Smooth muscle cell (in vitro differentiated cells): ENCODE results near the gene HAGH. TPM values are rescaled to one million over a fixed set of nuclear protein-coding genes. Genes with fewer than 3 reads are reported as not detected.

Experiments
- DNase-seq: peaks from one replicate; lab custom pipeline; 2025; ENCODE audit not compliant: unreplicated experiment; lab: John Stamatoyannopoulos, UW
- H2AFZ ChIP-seq: fragments of 200-600 bp; sonication (generic); 2 replicates; pipeline ENCODE4 v1.6.0; 2016; ENCODE audit warnings: antibody characterized with exemption, low read depth, mild to moderate bottlenecking
- H3F3A ChIP-seq: fragments of 200-600 bp; sonication (generic); 2 replicates; pipeline ENCODE4 v1.6.0; 2017; ENCODE audit warnings: antibody characterized with exemption, low read depth
- H3K27ac ChIP-seq: fragments of 200-600 bp; sonication (generic); 2 replicates; pipeline ENCODE4 v1.5.1; 2016; ENCODE audit warnings: low read depth, mild to moderate bottlenecking
- H3K27me3 ChIP-seq: fragments of 200-600 bp; sonication (generic); 2 replicates; pipeline ENCODE4 v1.6.1; 2016; ENCODE audit warnings: low read depth, mild to moderate bottlenecking
- H3K36me3 ChIP-seq: fragments of 200-600 bp; sonication (generic); 2 replicates; pipeline ENCODE4 v1.5.1; 2016; ENCODE audit warnings: low read depth
- H3K4me1 ChIP-seq: fragments of 200-600 bp; sonication (generic); 2 replicates; pipeline ENCODE4 v1.5.1; 2016; ENCODE audit warnings: low read depth
- H3K4me2 ChIP-seq: fragments of 200-600 bp; sonication (generic); 2 replicates; pipeline ENCODE4 v1.6.0; 2016; ENCODE audit warnings: mild to moderate bottlenecking
- H3K4me3 ChIP-seq: fragments of 200-600 bp; sonication (generic); 2 replicates; pipeline ENCODE4 v1.5.1; 2016; ENCODE audit warnings: mild to moderate bottlenecking
- H3K79me2 ChIP-seq: fragments of 200-600 bp; sonication (generic); 2 replicates; pipeline ENCODE4 v1.6.0; 2016; ENCODE audit warnings: low read depth, mild to moderate bottlenecking
- H3K9ac ChIP-seq: fragments of 200-600 bp; sonication (generic); 2 replicates; pipeline ENCODE4 v1.6.0; 2016; ENCODE audit warnings: low read depth
- H3K9me3 ChIP-seq: fragments of 200-600 bp; sonication (generic); replicated peaks from 2 replicates; pipeline ENCODE4 v1.5.1; 2016; ENCODE audit warnings: low read depth
- H4K20me1 ChIP-seq: fragments of 200-600 bp; sonication (generic); 2 replicates; pipeline ENCODE4 v1.6.0; 2016; ENCODE audit warnings: low read depth
- CTCF ChIP-seq: fragments of 200-600 bp; sonication (generic); IDR thresholded peaks from 2 replicates; pipeline ENCODE4 v1.5.1; 2017; ENCODE audit warnings: borderline replicate concordance, mild to moderate bottlenecking, antibody characterized with exemption; ENCODE audit not compliant: insufficient read depth, poor library complexity, severe bottlenecking
- WGBS: methylation state at CpG from one replicate; pipeline ENCODE4 v1.1.7; 2016; ENCODE audit warnings: low lambda C conversion rate; 5-methylcytosine and 5-hydroxymethylcytosine counted together
- polyA plus RNA-seq: library from polyadenylated mRNA; unstranded; fragments of >200 nt; fragmentation: Nextera tagmentation; extraction: Ambion mirVana; gene quantifications from 2 replicates; pipeline ENCODE4 v1.2.1, GENCODE V29; 2016
- total RNA-seq: library from RNA; depleted of rRNA; stranded (reverse); fragments of >200 nt; gene quantifications from 2 replicates; pipeline ENCODE4 v1.2.3, GENCODE V29; 2014

The HAGH gene
- total and polyA plus RNA-seq, 2 experiments from 2014 or later, result 20.9 to 43.0 TPM

- Histone ChIP-seq H3K9ac (peak overlapping the region; percentile 7), H3K36me3 (no peaks in the 10 kb centered on the region), H3K4me1 (peaks cover 2% of the 10 kb centered on the region), H4K20me1 (no peaks in the 10 kb centered on the region), H3K79me2 (no peaks in the 10 kb centered on the region), H3K27me3 (peaks cover 37% of the 10 kb centered on the region), H3F3A (no peaks in the 10 kb centered on the region), H3K4me2 (peak overlapping the region; percentile 2), H3K4me3 (no peak overlapping the region), H2AFZ (no peak overlapping the region), H3K27ac (peak overlapping the region; percentile 81), H3K9me3 (no peaks in the 10 kb centered on the region)
- no peak for TF ChIP-seq CTCF
- WGBS, result 35% methylated on average over 9 of the region's 9 CpGs
- DNase-seq, result no peak
Observed at GRCh38 chr16:1870365-1871082, 43.9 kb upstream of the HAGH start.

- Histone ChIP-seq H3K4me2 (no peak overlapping the region), H4K20me1 (no peaks in the 10 kb centered on the region), H3K36me3 (no peaks in the 10 kb centered on the region), H3F3A (no peaks in the 10 kb centered on the region), H2AFZ (no peak overlapping the region), H3K4me1 (no peaks in the 10 kb centered on the region), H3K27ac (no peak overlapping the region), H3K79me2 (no peaks in the 10 kb centered on the region), H3K9me3 (no peaks in the 10 kb centered on the region), H3K4me3 (no peak overlapping the region), H3K27me3 (peaks cover 23% of the 10 kb centered on the region), H3K9ac (no peak overlapping the region)
- TF ChIP-seq CTCF, result no peak
- no peak for DNase-seq
- WGBS, result 72% methylated on average over 6 of the region's 6 CpGs
Observed at GRCh38 chr16:1865902-1866690, 39.5 kb upstream of the HAGH start.

- no peak for DNase-seq
- 44% methylated on average over 4 of the region's 4 CpGs for WGBS
- no peak overlapping the region for H3K9ac ChIP-seq
- no peaks in the 10 kb centered on the region for H3K4me1 ChIP-seq
- H3K36me3 ChIP-seq, result no peaks in the 10 kb centered on the region
- H4K20me1 ChIP-seq, result no peaks in the 10 kb centered on the region
- no peaks in the 10 kb centered on the region for H3K79me2 ChIP-seq
- H3F3A ChIP-seq, result no peaks in the 10 kb centered on the region
- peak; percentile 64 for TF ChIP-seq CTCF
- H3K4me3 ChIP-seq, result no peak overlapping the region
- H3K4me2 ChIP-seq, result no peak overlapping the region
- peaks cover 44% of the 10 kb centered on the region for H3K27me3 ChIP-seq
- no peaks in the 10 kb centered on the region for H3K9me3 ChIP-seq
- H2AFZ ChIP-seq, result no peak overlapping the region
- H3K27ac ChIP-seq, result no peak overlapping the region
Observed at GRCh38 chr16:1863681-1864460, 37.2 kb upstream of the HAGH start.
